ENCODE measurements around the gene CIPC.
A peak's percentile ranks its signal among the peaks of the same experiment; 100 is the strongest.

DNA sequence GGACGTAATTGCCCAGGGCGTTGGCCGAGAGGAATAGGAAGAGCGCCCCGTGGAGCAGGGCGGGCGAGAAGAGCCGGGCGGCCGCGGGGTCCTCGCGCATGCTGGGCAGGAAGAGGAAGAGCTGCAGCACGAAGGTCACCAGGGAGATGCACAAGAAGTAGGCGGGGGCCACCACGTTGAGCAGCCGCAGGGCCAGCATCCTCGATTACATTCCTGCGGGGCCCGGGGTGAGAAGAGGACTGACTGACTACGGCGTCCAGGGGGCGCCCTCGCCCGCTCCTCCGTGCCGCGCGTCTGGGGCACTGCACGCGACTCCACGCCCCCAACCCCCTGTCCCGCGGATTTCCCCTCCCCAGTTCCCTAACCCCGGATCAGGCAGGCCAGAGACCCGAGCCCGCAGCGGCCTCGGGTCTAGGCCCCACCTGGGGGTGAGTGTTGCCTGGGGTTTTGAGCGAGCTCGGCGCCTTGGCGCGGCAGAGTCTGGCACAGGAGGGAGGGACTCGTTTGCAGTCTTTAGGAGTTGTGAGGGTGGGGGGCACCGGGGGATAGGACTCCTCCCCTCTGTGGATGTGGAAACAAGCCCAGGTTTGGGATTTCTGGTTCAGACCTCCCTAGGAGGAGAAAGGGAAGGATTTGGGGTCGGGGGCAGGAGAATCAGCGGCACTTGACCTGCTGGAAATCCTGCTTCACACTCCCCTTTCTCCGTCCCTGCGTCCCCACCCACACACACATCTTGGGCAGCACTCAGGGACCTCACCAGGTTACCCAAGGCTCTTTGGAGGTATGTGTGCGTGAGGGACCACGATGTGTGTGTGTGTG lies 41.7 kb downstream of the CIPC start:
- TF ChIP-seq CTCF (IDR thresholded peaks at IDR 0.05; ENCODE audit: poor library complexity, severe bottlenecking) = peak; percentile 71
- no peak for TF ChIP-seq TAF1 (IDR thresholded peaks at IDR 0.05; ENCODE audit: low read depth)
- TF ChIP-seq EP300 (conservative IDR thresholded peaks at IDR 0.05; ENCODE audit: poor library complexity, severe bottlenecking) = no peak
- no peak for TF ChIP-seq REST (IDR thresholded peaks at IDR 0.05; ENCODE audit: borderline replicate concordance)
- TF ChIP-seq MXI1 (conservative IDR thresholded peaks at IDR 0.05; ENCODE audit: poor library complexity, severe bottlenecking) = no peak
- TF ChIP-seq SMC3 (conservative IDR thresholded peaks at IDR 0.05; ENCODE audit: poor library complexity) = peak; percentile 69
- no peak for TF ChIP-seq POLR2AphosphoS5 (IDR thresholded peaks at IDR 0.05)
- TF ChIP-seq EZH2 (IDR thresholded peaks at IDR 0.05; ENCODE audit: borderline replicate concordance, insufficient read depth, low read length, poor library complexity, severe bottlenecking) = no peak
- TF ChIP-seq RAD21 (conservative IDR thresholded peaks at IDR 0.05) = peak; percentile 72

All from neural cell (in vitro differentiated cells).